HG03521 (cell line): ENCODE measurements around the gene TNFSF15.

ENCODE experiments used
- ATAC-seq: cut with Tn5 transposase; IDR thresholded peaks from one replicate; pipeline ENCODE4 v1.9.1; 2021; ENCODE audit warnings: mild to moderate bottlenecking, moderate library complexity; ENCODE audit not compliant: unreplicated experiment

Gene TNFSF15

GRCh38 chr9:114790521-114790920 is 15.3 kb downstream of the TNFSF15 start:
- ATAC-seq = no peak

GRCh38 chr9:114789006-114789405 is 16.8 kb downstream of the TNFSF15 start:
- ATAC-seq = no peak

GRCh38 chr9:114787781-114788498 is 17.9 kb downstream of the TNFSF15 start:
- ATAC-seq = no peak

- no peak for ATAC-seq
Observed at GRCh38 chr9:114787214-114787613, 18.6 kb downstream of the TNFSF15 start.

- no peak for ATAC-seq
Observed at GRCh38 chr9:114785866-114786650, 19.8 kb downstream of the TNFSF15 start.

GRCh38 chr9:114784721-114785279 is 21.0 kb downstream of the TNFSF15 start:
- ATAC-seq = no peak

GRCh38 chr9:114782586-114782985 is 23.3 kb downstream of the TNFSF15 start:
- ATAC-seq = no peak

GRCh38 chr9:114779352-114779845 is 26.4 kb downstream of the TNFSF15 start:
- no peak for ATAC-seq

GRCh38 chr9:114777821-114778609 is 27.8 kb downstream of the TNFSF15 start:
- ATAC-seq = no peak

- ATAC-seq = no peak
Observed at GRCh38 chr9:114776683-114777399, 29.0 kb downstream of the TNFSF15 start.

GRCh38 chr9:114775981-114776380 is 29.9 kb downstream of the TNFSF15 start:
- ATAC-seq = no peak

GRCh38 chr9:114775121-114775520 is 30.7 kb downstream of the TNFSF15 start:
- no peak for ATAC-seq

- no peak for ATAC-seq
Observed at GRCh38 chr9:114774524-114774923, 31.3 kb downstream of the TNFSF15 start.

- ATAC-seq = no peak
Observed at GRCh38 chr9:114771889-114772288, 34.0 kb downstream of the TNFSF15 start.

- ATAC-seq = no peak
Observed at GRCh38 chr9:114770991-114771390, 34.8 kb downstream of the TNFSF15 start.

- ATAC-seq = no peak
Observed at GRCh38 chr9:114769624-114770023, 36.2 kb downstream of the TNFSF15 start.

- no peak for ATAC-seq
Observed at GRCh38 chr9:114763220-114763619, 42.6 kb downstream of the TNFSF15 start.

- no peak for ATAC-seq
Observed at GRCh38 chr9:114761523-114761922, 44.3 kb downstream of the TNFSF15 start.

- ATAC-seq = no peak
Observed at GRCh38 chr9:114759512-114760341, 46.1 kb downstream of the TNFSF15 start.
